Caco-2 (cell line): ENCODE measurements around the gene ARPC1B. TPM values are rescaled to one million over a fixed set of nuclear protein-coding genes. Genes with fewer than 3 reads are reported as not detected.
"Not testable (repeated sequence)": the region's sequence is repeated elsewhere in the genome, so short reads cannot be mapped to it uniquely, and the experiment has no call there.

ENCODE experiments used
- BruUV-seq: library from RNA; stranded (reverse); fragments of 400-500 nt; replicated peaks from 2 replicates; lab custom pipeline; 2021; lab: Mats Ljungman, UMichigan
- CTCF ChIA-PET: fragments of 300-600 bp; sonication (Branson Sonifier 250); formaldehyde crosslinking; loops from one replicate; lab custom pipeline; 2022; ENCODE audit warnings: antibody characterized with exemption; lab: Charles Lee
- POLR2A ChIA-PET: fragments of 300-600 bp; sonication (Branson Sonifier 250); formaldehyde crosslinking; loops from one replicate; lab custom pipeline; 2022; ENCODE audit warnings: antibody characterized with exemption; lab: Charles Lee
- DNase-seq, 2 experiments: peaks; one replicate each; pipeline versions ENCODE4 v3.0.0 to v3.0.0-alpha.2; 2020 to 2022
- H3K27me3 ChIP-seq: replicated peaks from 2 replicates; pipeline ENCODE4 v1.6.0; 2011; ENCODE audit warnings: low read length; ENCODE audit not compliant: control insufficient read depth, insufficient read depth
- H3K36me3 ChIP-seq: 2 replicates; pipeline ENCODE4 v1.5.1; 2011; ENCODE audit warnings: low read length; ENCODE audit not compliant: control insufficient read depth, insufficient read depth
- H3K4me1 ChIP-seq: fragments of 250-450 bp; sonication (Bioruptor Pico); 2 replicates; pipeline ENCODE4 v1.5.1; 2020; ENCODE audit warnings: mild to moderate bottlenecking
- H3K4me3 ChIP-seq: 2 replicates; pipeline ENCODE4 v1.5.1; 2011; ENCODE audit warnings: low read depth, mild to moderate bottlenecking, control low read depth, low read length
- H3K9me3 ChIP-seq: fragments of 250-450 bp; sonication (Bioruptor Pico); 2 replicates; pipeline ENCODE4 v1.5.1; 2020; ENCODE audit warnings: mild to moderate bottlenecking, moderate library complexity
- H3K27ac Mint-ChIP-seq: one replicate; pipeline ENCODE4 v1.8.0; 2022; ENCODE audit warnings: mixed read lengths; ENCODE audit not compliant: unreplicated experiment
- H3K27me3 Mint-ChIP-seq: one replicate; pipeline ENCODE4 v1.8.0; 2022; ENCODE audit warnings: mixed read lengths; ENCODE audit not compliant: insufficient read depth, unreplicated experiment
- H3K36me3 Mint-ChIP-seq: one replicate; pipeline ENCODE4 v1.8.0; 2022; ENCODE audit warnings: mild to moderate bottlenecking, mixed read lengths; ENCODE audit not compliant: insufficient read depth, unreplicated experiment
- H3K4me1 Mint-ChIP-seq: one replicate; pipeline ENCODE4 v1.8.0; 2022; ENCODE audit warnings: low read depth, mixed read lengths; ENCODE audit not compliant: unreplicated experiment
- H3K4me3 Mint-ChIP-seq: one replicate; pipeline ENCODE4 v1.8.0; 2022; ENCODE audit warnings: mild to moderate bottlenecking, moderate library complexity, mixed read lengths; ENCODE audit not compliant: unreplicated experiment
- H3K9me3 Mint-ChIP-seq: one replicate; pipeline ENCODE4 v1.8.0; 2022; ENCODE audit warnings: mixed read lengths; ENCODE audit not compliant: unreplicated experiment
- CTCF ChIP-seq, 2 experiments: fragments of 200-600 bp in 1 of 2; IDR thresholded peaks; 1 replicate in 1 of 2; 2 replicates in 1 of 2; pipeline versions ENCODE4 v1.5.1 to v1.8.0; 2011 to 2022; ENCODE audit warnings: antibody characterized with exemption in 1 of 2, control low read depth in 1 of 2, inconsistent platforms in 1 of 2, low read depth in 1 of 2, low read length in 1 of 2, mild to moderate bottlenecking in 1 of 2, moderate library complexity in 1 of 2; ENCODE audit not compliant: insufficient read depth in 1 of 2, severe bottlenecking in 1 of 2, unreplicated experiment in 1 of 2
- intact Hi-C: fragments of 100-400 bp; cut with micrococcal nuclease; formaldehyde crosslinking; loops from one replicate; pipeline ENCODE4 v1.10.0; 2022; ENCODE audit not compliant: unreplicated experiment
- total RNA-seq: library from RNA; stranded (reverse); gene quantifications from 2 replicates; pipeline ENCODE4 v1.2.3, GENCODE V29; 2022

The ARPC1B gene
- total RNA-seq, 1 experiment from 2014 or later, result 128 TPM

- no peaks in the 10 kb centered on the region for H3K27me3 Mint-ChIP-seq
- ChIA-PET POLR2A (interaction anchor here (0.6 to 1.2 kb wide), 2 partner anchors 47 to 296 kb away, joined by 3 to 4 read pairs; no protein-coding TSS in a partner anchor), CTCF (interaction anchor here (0.5 to 0.6 kb wide), 2 partner anchors 279 to 1294 kb away, joined by 3 to 5 read pairs; no protein-coding TSS in a partner anchor)
- no TSS peak for BruUV-seq
- Histone ChIP-seq H3K9me3 (no peaks in the 10 kb centered on the region), H3K4me1 (peaks cover 8% of the 10 kb centered on the region), H3K4me3 (peak within 1 kb of the TSS; percentile 73), H3K36me3 (no peaks in the 10 kb centered on the region), H3K27me3 (no peaks in the 10 kb centered on the region)
- peak in 1 of 2 experiments; percentile 30 for TF ChIP-seq CTCF (IDR thresholded peaks at IDR 0.05; ENCODE audit: insufficient read depth in 1 of 2, low read depth in 1 of 2, low read length in 1 of 2, severe bottlenecking in 1 of 2, unreplicated experiment in 1 of 2)
- H3K4me3 Mint-ChIP-seq, result peak within 1 kb of the TSS; percentile 96
- H3K36me3 Mint-ChIP-seq, result peaks cover 16% of the 10 kb centered on the region
- H3K4me1 Mint-ChIP-seq, result peaks cover 15% of the 10 kb centered on the region
- H3K9me3 Mint-ChIP-seq, result no peaks in the 10 kb centered on the region
- peak within 1 kb of the TSS; percentile 91 for H3K27ac Mint-ChIP-seq
- DNase-seq, result peak; percentile 94 to 96
- intact Hi-C loops, result loop anchor here (5.0 kb wide), 1 partner anchor 62 kb away; no protein-coding TSS in a partner anchor
These were observed 48.7 kb upstream of the ARPC1B start, which contains the start of gene ARPC1A for GRCh38 chr7:99325592-99326407. Gene ARPC1A (plus strand): TSS chr7:99325898. CDS start chr7:99333354, 7,456 bp downstream.

GRCh38 chr7:99326408-99326782 is 48.1 kb upstream of the ARPC1B start:
- peaks cover 15% of the 10 kb centered on the region for H3K4me1 Mint-ChIP-seq
- no TSS peak for BruUV-seq
- intact Hi-C loops, result loop anchor here (5.0 kb wide), 1 partner anchor 61 kb away; no protein-coding TSS in a partner anchor
- POLR2A ChIA-PET, result interaction anchor here (0.5 to 0.6 kb wide), 2 partner anchors 93 to 227 kb away, joined by 3 to 6 read pairs; no protein-coding TSS in a partner anchor
- Histone ChIP-seq H3K9me3 (no peaks in the 10 kb centered on the region), H3K36me3 (no peaks in the 10 kb centered on the region; the same call in 1 of the 2 replicates), H3K27me3 (no peaks in the 10 kb centered on the region), H3K4me1 (peaks cover 10% of the 10 kb centered on the region), H3K4me3 (peak overlapping the region; percentile 73)
- no peak for TF ChIP-seq CTCF (IDR thresholded peaks at IDR 0.05; ENCODE audit: insufficient read depth in 1 of 2, low read depth in 1 of 2, low read length in 1 of 2, severe bottlenecking in 1 of 2, unreplicated experiment in 1 of 2)
- DNase-seq, result no peak
- peak overlapping the region; percentile 91 for H3K27ac Mint-ChIP-seq
- no peaks in the 10 kb centered on the region for H3K9me3 Mint-ChIP-seq
- H3K27me3 Mint-ChIP-seq, result no peaks in the 10 kb centered on the region
- H3K4me3 Mint-ChIP-seq, result peak overlapping the region; percentile 96
- CTCF ChIA-PET, result interaction anchor here (0.7 kb wide), 1 partner anchor 182 kb away, joined by 3 read pairs; no protein-coding TSS in a partner anchor
- peaks cover 16% of the 10 kb centered on the region for H3K36me3 Mint-ChIP-seq

GRCh38 chr7:99330314-99330961 is 44.1 kb upstream of the ARPC1B start:
- H3K36me3 ChIP-seq, H3K27me3 Mint-ChIP-seq, H3K4me3 ChIP-seq, CTCF ChIA-PET, POLR2A ChIA-PET, H3K9me3 ChIP-seq, H3K9me3 Mint-ChIP-seq, intact Hi-C loops, H3K27me3 ChIP-seq, BruUV-seq: not testable (repeated sequence)
- peaks cover 10% of the 10 kb centered on the region for H3K4me1 ChIP-seq
- Mint-ChIP-seq H3K4me1 (peaks cover 15% of the 10 kb centered on the region), H3K27ac (peak overlapping the region; percentile 91), H3K36me3 (peaks cover 40% of the 10 kb centered on the region), H3K4me3 (peak overlapping the region; percentile 46)
- DNase-seq, result peak; percentile 39 to 53
